Iris pigment epithelial cell (primary cell): ENCODE results near the gene DSCAML1.
"Not testable (repeated sequence)": the region's sequence is repeated elsewhere in the genome, so short reads cannot be mapped to it uniquely, and the experiment has no call there.

ENCODE experiments used
- DNase-seq: peaks from one replicate; pipeline ENCODE4 v3.0.0-alpha.2; 2011; ENCODE audit warnings: low read depth

The DSCAML1 gene

GRCh38 chr11:117410238-117410637 is 386.8 kb downstream of the DSCAML1 start:
- DNase-seq = no peak

GRCh38 chr11:117409511-117409910 is 387.5 kb downstream of the DSCAML1 start:
- DNase-seq = no peak

DNA sequence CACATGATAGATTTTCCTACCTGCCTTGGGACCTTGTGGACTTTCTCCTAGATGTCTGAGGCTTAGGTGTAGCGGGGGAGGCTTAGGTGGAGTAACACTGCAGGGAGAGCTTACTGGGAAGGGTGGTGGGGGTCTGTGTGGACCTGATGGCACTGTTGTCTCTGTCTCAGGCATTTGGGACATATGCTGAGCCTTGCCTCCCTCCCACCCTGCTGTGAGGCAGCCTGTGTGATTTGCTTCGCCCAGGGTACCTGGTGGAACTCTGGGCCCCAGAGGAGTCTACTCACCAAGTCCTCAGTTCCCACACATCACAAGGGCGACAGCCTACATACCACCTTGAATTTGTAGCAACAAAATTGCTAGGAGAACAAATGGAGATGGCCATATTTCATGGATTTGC is 388.7 kb downstream of the DSCAML1 start:
- DNase-seq = no peak

GRCh38 chr11:117407016-117407415 is 390.0 kb downstream of the DSCAML1 start:
- DNase-seq = no peak

DNA sequence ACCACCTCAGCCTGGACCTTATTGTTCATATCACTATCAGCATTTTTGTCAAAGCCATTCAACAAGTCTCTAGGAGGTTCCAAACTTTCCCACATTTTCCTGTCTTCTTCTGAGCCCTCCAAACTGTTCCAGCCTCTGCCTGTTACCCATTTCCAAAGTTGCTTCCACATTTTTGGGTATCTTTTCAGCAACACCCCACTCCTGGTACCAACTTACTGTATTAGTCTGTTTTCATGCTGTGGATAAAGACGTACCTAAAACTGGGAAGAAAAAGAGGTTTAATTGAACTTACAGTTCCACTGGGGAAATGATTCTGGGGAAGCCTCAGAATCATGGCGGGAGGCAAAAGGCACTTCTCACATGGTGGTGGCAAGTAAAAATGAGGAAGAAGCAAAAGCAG is 391.1 kb downstream of the DSCAML1 start:
- DNase-seq = not testable (repeated sequence)

DNA sequence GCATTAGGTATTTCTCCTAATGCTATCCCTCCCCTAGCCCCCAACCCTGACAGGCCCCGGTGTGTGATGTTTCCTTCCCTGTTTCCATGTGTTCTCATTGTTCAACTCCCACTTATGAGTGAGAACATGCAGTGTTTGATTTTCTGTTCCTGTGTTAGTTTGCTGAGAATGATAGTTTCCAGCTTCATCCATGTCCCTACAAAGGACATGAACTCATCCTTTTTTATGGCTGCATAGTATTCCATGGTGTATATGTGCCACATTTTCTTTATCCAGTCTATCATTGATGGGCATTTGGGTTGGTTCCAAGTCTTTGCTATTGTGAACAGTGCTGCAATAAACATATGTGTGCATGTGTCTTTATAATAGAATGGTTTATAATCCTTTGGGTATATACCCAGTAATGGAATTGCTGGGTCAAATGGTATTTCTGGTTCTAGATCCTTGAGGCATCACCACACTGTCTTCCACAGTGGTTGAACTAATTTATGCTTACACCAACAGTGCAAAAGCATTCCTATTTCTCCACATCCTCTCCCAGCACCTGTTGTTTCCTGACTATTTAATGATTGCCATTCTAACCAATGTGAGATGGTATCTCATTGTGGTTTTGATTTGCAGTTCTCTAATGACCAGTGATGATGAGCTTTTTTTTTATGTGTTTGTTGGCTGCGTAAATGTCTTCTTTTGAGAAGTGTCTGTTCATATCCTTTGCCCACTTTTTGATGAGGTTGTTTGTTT is 397.7 kb downstream of the DSCAML1 start:
- not testable (repeated sequence) for DNase-seq

GRCh38 chr11:117398618-117399017 is 398.4 kb downstream of the DSCAML1 start:
- not testable (repeated sequence) for DNase-seq

- no peak for DNase-seq
Observed at GRCh38 chr11:117396970-117397369, 400.0 kb downstream of the DSCAML1 start.

GRCh38 chr11:117395476-117395875 is 401.5 kb downstream of the DSCAML1 start:
- DNase-seq = no peak

DNA sequence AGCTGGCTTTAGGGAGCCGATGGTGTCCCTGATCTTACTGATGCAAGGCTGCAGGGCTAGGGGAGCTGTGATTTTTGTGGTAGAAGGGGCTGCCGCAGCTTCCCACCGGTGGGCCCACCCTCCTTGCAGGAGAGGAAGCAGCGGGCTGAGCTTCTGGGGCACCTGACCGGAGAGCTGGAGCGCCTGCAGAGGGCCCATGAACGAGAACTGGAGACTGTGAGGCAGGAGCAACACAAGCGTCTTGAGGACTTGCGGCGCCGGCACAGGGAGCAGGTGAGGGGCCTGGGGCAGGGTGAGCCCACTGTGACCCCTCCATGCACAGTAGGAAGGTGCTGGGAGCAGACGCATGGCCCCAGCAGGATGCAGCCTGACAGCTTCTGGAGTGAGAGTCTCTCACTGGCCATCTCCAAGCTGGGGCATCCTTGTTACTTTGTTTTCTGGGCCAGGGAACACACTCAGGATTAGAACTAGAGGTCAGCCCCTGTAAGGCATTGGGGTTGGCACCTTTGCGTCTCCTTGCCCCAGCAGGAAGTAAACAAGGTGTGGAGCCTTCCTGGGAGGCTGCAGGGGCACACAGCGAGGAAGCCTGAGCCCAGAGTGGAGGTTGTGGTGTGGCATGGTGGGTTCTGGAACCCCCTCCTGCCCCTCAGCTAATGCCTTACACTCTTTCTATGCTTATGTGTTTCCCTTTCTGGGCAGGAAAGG is 402.6 kb downstream of the DSCAML1 start:
- DNase-seq = no peak

DNA sequence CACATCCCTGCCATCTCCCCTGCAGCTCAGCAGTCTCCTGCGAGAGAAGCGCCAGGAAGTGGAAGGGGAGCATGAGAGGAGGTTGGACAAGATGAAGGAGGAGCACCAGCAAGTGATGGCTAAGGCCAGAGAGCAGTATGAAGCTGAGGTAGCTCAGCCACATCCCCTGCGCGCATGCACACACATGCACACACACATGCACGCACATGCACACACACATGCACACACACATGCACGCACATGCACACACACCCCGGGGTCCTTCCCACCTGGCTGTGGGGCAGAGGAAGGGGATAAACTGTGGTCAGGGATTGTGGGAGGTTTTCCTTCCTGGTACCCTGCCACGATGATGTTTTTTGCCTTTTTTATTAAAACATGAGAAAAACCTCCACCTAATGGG is 404.0 kb downstream of the DSCAML1 start:
- DNase-seq = no peak

DNA sequence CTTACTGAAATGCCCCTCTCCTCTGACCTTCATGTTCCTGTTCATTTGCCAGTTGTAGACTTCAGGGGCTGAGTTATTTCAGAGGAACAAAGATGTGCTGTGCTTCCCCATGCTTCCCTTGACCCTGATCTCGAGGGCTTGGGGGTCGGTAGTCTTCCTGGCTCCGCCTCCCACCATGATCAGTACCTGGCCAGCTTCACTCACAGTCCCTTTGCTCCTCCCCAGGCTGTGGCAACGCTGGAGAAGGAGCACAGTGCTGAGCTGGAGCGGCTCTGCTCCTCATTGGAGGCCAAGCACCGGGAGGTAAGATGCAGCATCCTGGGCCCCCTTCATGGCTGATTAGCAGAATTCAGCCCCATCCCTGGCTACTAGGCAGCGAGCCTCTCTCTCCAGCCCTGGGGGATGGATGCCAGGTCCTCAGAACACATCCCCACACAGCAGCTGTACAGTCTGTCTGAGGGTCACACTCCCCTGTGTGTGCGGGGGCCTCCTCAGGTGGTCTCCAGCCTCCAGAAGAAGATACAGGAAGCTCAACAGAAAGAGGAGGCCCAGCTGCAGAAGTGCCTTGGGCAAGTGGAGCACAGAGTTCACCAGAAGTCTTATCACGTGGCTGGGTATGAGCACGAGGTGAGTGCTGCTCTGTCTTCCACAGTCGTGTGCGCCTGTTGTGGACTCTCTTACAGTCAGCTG is 404.9 kb downstream of the DSCAML1 start:
- DNase-seq = no peak

- no peak for DNase-seq
Observed at GRCh38 chr11:117391181-117391580, 405.8 kb downstream of the DSCAML1 start.

GRCh38 chr11:117390743-117391142 is 406.3 kb downstream of the DSCAML1 start:
- no peak for DNase-seq

DNA sequence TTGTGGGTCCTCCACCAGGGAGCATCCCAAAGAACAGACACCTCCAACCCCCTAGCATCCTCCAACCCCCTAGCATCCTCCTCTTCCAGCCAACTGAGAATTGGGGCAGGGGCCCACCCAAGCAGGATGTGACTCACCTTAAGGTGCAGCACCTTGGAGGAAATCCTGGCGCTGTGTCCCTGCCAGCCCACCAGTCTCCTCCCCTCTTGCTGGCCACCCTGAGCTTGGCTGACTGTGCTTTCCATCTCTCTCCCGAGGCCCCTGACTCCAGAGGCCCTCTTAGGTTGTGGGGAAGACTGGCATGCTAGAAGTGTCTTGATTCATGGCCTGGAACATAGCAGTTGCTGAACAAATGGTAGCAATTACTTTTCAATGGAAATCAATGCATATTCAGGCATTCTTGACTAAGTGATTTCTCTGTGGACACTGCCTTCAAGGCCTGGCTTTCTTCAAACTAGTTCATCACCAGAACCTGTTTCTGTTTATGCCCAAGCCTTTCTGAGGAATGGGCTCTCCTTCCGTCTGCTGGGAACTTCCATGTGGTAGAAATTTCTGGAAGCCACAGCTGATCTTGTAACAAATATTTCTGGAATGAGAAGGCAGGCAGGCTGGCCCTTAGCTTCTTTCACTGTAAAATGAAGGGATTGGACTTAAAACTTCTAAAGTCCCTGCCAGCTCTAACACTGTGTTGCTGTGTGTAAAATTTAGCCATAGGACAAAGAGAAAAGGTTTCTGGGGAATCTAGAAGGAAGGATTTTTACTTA is 408.8 kb downstream of the DSCAML1 start:
- peak; percentile 63 for DNase-seq

GRCh38 chr11:117385906-117386305 is 411.1 kb downstream of the DSCAML1 start:
- DNase-seq = no peak

DNA sequence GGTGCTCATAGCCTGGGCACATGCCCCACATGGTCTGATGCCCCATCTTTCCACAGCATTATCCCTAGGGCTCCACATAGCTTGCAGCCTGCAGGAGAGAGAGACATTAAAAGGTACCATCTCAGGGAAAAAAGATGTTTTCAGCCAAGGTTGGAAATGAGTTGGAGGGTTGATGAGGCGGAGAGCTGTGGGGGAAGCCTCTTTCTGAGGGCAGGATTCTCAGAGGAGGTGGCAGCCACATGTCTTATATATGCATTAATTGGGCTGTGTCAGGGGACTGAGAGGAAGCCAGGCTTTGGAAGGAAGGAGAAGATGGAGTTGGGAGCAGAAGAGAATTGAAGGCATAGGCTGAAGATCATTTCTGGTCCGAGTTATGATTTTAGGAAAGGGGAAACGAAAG is 411.5 kb downstream of the DSCAML1 start:
- DNase-seq = no peak

GRCh38 chr11:117384045-117384444 is 413.0 kb downstream of the DSCAML1 start:
- DNase-seq = peak; percentile 95

DNA sequence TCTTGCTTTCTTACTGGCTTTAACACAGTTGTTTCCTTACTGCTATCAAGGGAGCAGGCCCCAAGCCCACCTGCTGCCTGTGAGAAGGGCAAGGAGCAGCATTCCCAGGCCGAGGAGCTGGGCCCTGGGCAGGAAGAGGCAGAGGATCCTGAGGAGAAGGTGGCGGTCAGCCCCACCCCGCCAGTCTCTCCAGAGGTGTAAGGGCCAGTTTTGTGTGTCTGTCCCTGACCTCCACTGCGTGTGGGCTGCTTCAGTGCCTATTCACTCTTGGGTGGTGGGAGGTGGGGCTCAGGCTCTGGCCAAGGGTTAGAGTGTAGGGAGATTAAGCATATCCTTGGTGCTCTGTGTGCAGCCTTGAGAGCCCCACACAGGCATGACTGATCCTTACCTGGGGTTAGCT is 414.3 kb downstream of the DSCAML1 start:
- no peak for DNase-seq

DNA sequence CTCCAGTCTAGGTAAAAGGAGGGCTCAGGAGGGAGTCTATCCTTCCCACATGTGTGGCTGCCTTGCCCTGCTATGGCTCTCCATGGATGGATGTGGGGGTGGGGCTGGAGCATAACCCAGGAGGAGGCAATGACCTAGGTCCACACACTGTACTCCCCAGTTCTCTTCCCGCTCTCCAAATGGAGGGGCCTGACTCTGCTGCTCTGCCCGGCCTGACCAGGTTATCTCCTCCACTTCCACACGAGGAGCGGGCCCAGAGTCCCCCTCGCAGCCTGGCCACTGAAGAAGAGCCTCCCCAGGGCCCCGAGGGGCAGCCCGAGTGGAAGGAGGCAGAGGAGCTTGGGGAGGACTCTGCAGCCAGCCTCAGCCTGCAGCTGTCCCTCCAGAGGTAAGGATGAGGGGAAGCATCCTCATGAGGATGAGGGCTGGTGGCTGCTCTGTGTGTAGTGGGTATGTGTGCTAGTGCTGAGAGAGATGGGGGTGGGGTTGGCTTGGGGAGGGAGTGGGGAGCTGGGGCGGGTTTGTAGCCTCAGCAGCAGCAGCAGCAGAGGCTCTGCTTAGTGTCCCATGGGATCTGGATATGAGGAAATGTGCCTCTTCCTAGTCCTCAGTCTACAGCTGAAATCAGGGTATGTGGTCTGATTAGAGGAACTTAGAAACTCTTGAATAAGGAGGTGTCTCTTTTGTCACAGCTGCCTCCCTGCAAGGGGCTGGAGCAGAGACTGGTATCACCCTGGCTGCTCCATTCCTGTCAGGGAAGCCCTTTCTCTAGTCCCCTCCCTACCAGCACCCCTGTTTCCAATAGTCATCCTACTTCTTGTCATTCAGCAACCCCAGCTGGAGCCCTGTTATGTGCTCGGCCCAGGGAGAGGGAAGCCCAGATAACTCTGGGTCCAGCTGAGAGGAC is 415.3 kb downstream of the DSCAML1 start:
- DNase-seq = no peak

GRCh38 chr11:117380676-117381075 is 416.3 kb downstream of the DSCAML1 start:
- no peak for DNase-seq
